ENCODE measurements around the gene CD274. TPM values are rescaled to one million over a fixed set of nuclear protein-coding genes. Genes with fewer than 3 reads are reported as not detected.
A peak's percentile ranks its signal among the peaks of the same experiment; 100 is the strongest.
"Not testable (repeated sequence)": the region's sequence is repeated elsewhere in the genome, so short reads cannot be mapped to it uniquely, and the experiment has no call there.

CD274 gene
- total RNA-seq, 1 donor from 2014 or later, result 61.7 TPM

DNA sequence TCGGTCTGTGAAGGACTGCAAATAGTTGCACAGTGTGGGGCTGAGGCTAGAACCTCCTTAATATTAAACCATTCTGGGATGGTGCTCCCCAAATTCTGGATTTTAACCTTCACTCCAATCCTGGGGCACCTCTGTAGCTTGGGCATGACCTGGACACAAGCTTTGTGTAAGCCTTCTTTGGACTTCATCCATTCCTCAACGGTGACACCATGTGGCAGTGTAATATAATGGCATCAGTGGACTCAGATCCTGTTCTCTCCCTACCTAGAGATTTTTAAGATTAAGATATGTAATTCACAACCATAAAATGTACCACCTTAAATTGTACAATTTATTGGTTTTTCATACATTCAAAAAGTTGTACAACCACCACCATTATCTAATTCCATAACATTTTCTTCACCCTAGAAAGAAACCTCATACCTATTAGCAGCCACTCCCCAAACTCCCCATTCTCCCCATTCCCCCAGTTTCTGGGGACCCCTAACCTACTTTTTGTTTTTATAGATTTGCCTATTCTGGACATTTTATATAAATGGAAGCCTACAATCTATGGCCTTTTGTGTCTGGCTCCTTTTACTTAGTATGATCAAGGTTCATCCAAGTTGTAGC is 7.8 kb upstream of the CD274 start:
- DNase-seq (ENCODE audit: low spot score), result no peak
- H3K9me3 Mint-ChIP-seq, result peaks cover 3% of the 10 kb centered on the region
- peaks cover 9% of the 10 kb centered on the region for H3K36me3 Mint-ChIP-seq (ENCODE audit: low read depth)
- no peak overlapping the region for H3K4me3 Mint-ChIP-seq
- H3K27me3 Mint-ChIP-seq (ENCODE audit: insufficient read depth), result no peaks in the 10 kb centered on the region
- intact Hi-C loops (cut with micrococcal nuclease), result loop anchor here (1.0 to 10.0 kb wide), 2 partner anchors 148 to 342 kb away; no protein-coding TSS in a partner anchor
- peaks cover 72% of the 10 kb centered on the region for H3K4me1 Mint-ChIP-seq (ENCODE audit: low read depth)
- H3K27ac Mint-ChIP-seq, result no peak overlapping the region

- Mint-ChIP-seq H3K27me3 (ENCODE audit: insufficient read depth) (no peaks in the 10 kb centered on the region), H3K27ac (no peak overlapping the region), H3K9me3 (peaks cover 3% of the 10 kb centered on the region), H3K36me3 (ENCODE audit: low read depth) (peaks cover 3% of the 10 kb centered on the region), H3K4me3 (no peak overlapping the region), H3K4me1 (ENCODE audit: low read depth) (peaks cover 74% of the 10 kb centered on the region)
- intact Hi-C loops (cut with micrococcal nuclease), result loop anchor here (10.0 kb wide), 1 partner anchor 341 kb away; no protein-coding TSS in a partner anchor
- no peak for DNase-seq (ENCODE audit: low spot score)
These were observed 6.5 kb upstream of the CD274 start for GRCh38 chr9:5443850-5444249.

DNA sequence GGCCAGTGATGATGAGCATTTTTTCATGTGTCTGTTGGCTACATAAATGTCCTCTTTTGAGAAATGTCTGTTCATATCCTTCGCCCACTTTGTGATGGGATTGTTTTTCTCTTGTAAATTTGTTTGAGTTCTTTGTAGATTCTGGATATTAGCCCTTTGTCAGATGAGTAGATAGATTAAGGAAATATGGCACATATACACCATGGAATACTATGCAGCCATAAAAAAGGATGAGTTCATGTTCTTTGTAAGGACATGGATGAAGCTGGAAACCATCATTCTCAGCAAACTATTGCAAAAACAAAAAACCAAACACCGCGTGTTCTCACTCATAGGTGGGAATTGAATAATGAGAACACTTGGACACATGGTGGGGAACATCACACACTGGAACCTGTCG is 5.2 kb upstream of the CD274 start:
- not testable (repeated sequence) for H3K36me3 Mint-ChIP-seq (ENCODE audit: low read depth); H3K27me3 Mint-ChIP-seq (ENCODE audit: insufficient read depth); H3K4me3 Mint-ChIP-seq; H3K9me3 Mint-ChIP-seq; DNase-seq (ENCODE audit: low spot score)
- intact Hi-C loops (cut with micrococcal nuclease), result loop anchor here (10.0 kb wide), 1 partner anchor 340 kb away; no protein-coding TSS in a partner anchor
- Mint-ChIP-seq H3K4me1 (ENCODE audit: low read depth) (peaks cover 73% of the 10 kb centered on the region), H3K27ac (peak overlapping the region; percentile 32)

DNA sequence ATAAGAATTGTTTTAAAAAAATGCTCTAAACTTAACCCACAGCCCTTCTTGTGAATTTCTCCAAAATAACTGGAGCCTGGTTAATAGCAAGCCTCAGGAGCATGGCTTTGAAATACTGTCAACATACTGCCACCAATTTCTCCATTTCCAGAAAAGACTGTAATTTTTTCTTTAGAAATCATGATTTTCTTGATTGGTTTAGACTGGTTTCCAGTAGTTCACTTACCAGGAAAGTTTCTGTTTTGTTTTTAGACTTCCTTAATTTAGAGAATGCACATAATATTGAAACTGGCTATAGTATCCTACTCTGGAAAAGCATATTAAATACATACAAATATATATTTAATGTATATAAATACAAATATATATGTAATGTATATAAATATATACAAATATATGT is 4.5 kb upstream of the CD274 start:
- Mint-ChIP-seq H3K4me1 (ENCODE audit: low read depth) (peaks cover 68% of the 10 kb centered on the region), H3K27ac (no peak overlapping the region), H3K36me3 (ENCODE audit: low read depth) (peaks cover 2% of the 10 kb centered on the region), H3K4me3 (no peak overlapping the region), H3K9me3 (peaks cover 3% of the 10 kb centered on the region), H3K27me3 (ENCODE audit: insufficient read depth) (no peaks in the 10 kb centered on the region)
- intact Hi-C loops (cut with micrococcal nuclease), result loop anchor here (1.0 to 10.0 kb wide), 2 partner anchors 9 to 339 kb away; partner anchors contain the start of gene PLGRKT
- no peak for DNase-seq (ENCODE audit: low spot score)

- intact Hi-C loops (cut with micrococcal nuclease), result loop anchor here (1.0 to 10.0 kb wide), 3 partner anchors 9 to 338 kb away; partner anchors contain the start of gene PLGRKT
- peaks cover 7% of the 10 kb centered on the region for H3K36me3 Mint-ChIP-seq (ENCODE audit: low read depth)
- no peaks in the 10 kb centered on the region for H3K27me3 Mint-ChIP-seq (ENCODE audit: insufficient read depth)
- H3K4me1 Mint-ChIP-seq (ENCODE audit: low read depth), result peaks cover 67% of the 10 kb centered on the region
- H3K9me3 Mint-ChIP-seq, result peaks cover 3% of the 10 kb centered on the region
- H3K4me3 Mint-ChIP-seq, result peak overlapping the region; percentile 34
- no peak for DNase-seq (ENCODE audit: low spot score)
- H3K27ac Mint-ChIP-seq, result peak overlapping the region; percentile 85
These were observed 3.7 kb upstream of the CD274 start for GRCh38 chr9:5446451-5447236.

DNA sequence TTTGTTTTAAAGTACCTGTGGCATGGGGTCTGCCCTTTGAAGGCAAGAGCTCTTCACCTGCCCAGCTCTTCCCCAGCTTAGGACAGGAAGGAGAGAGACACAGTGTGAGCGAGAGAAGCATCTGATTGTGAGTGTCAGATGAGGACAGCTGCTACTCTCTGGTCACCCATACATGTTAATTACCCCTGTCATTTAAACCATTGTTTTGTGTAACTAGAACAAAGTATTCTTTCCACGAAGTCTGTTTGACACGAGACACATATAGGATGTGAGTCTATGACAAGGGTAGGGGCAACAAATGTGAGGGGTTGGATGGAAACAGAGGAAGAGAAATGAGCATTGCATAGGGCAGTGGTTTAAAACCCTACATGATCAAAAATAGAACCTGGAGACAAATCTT is 3.0 kb upstream of the CD274 start:
- Mint-ChIP-seq H3K36me3 (ENCODE audit: low read depth) (peaks cover 11% of the 10 kb centered on the region), H3K27ac (peak overlapping the region; percentile 85), H3K9me3 (peaks cover 3% of the 10 kb centered on the region), H3K4me1 (ENCODE audit: low read depth) (peaks cover 71% of the 10 kb centered on the region), H3K27me3 (ENCODE audit: insufficient read depth) (no peaks in the 10 kb centered on the region), H3K4me3 (peak overlapping the region; percentile 34)
- no peak for DNase-seq (ENCODE audit: low spot score)
- intact Hi-C loops (cut with micrococcal nuclease), result loop anchor here (1.0 to 10.0 kb wide), 2 partner anchors 131 to 337 kb away; no protein-coding TSS in a partner anchor

DNA sequence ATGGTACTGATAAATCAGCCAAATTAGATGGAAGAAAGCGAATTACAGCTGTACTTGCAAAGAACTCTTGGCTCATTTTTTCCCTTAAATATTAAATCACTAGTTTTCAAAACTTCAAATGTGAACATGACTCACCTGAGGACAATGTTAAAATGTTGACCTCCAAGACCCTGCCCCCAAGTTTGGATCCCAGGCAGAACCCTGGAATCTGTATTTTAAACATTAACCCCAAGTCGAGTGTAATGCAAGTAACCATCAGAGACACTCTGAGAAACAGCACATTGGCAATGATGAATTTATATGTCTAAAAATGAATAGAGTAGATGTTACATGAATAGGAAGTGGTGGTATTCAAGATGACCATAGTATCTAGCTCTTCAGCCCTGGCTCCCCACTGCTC is 2.3 kb upstream of the CD274 start:
- Mint-ChIP-seq H3K4me1 (ENCODE audit: low read depth) (peaks cover 70% of the 10 kb centered on the region), H3K27ac (peak overlapping the region; percentile 50), H3K4me3 (peak overlapping the region; percentile 41), H3K27me3 (ENCODE audit: insufficient read depth) (no peaks in the 10 kb centered on the region), H3K9me3 (peaks cover 3% of the 10 kb centered on the region), H3K36me3 (ENCODE audit: low read depth) (peaks cover 15% of the 10 kb centered on the region)
- DNase-seq (ENCODE audit: low spot score), result no peak
- intact Hi-C loops (cut with micrococcal nuclease), result loop anchor here (10.0 kb wide), 1 partner anchor 337 kb away; no protein-coding TSS in a partner anchor

GRCh38 chr9:5448461-5449435 is 1.6 kb upstream of the CD274 start:
- Mint-ChIP-seq H3K27me3 (ENCODE audit: insufficient read depth) (no peaks in the 10 kb centered on the region), H3K36me3 (ENCODE audit: low read depth) (peaks cover 16% of the 10 kb centered on the region), H3K4me3 (peak overlapping the region; percentile 96), H3K4me1 (ENCODE audit: low read depth) (peaks cover 77% of the 10 kb centered on the region), H3K27ac (peak overlapping the region; percentile 90), H3K9me3 (peaks cover 3% of the 10 kb centered on the region)
- intact Hi-C loops (cut with micrococcal nuclease), result loop anchor here (10.0 kb wide), 1 partner anchor 336 kb away; no protein-coding TSS in a partner anchor
- DNase-seq (ENCODE audit: low spot score), result no peak

- peaks cover 83% of the 10 kb centered on the region for H3K4me1 Mint-ChIP-seq (ENCODE audit: low read depth)
- no peaks in the 10 kb centered on the region for H3K27me3 Mint-ChIP-seq (ENCODE audit: insufficient read depth)
- peaks cover 19% of the 10 kb centered on the region for H3K36me3 Mint-ChIP-seq (ENCODE audit: low read depth)
- no peak for DNase-seq (ENCODE audit: low spot score)
- peaks cover 3% of the 10 kb centered on the region for H3K9me3 Mint-ChIP-seq
- intact Hi-C loops (cut with micrococcal nuclease), result loop anchor here (1.0 to 10.0 kb wide), 12 partner anchors 10 to 1922 kb away; partner anchors contain the start of genes JAK2, PDCD1LG2, PLGRKT and RCL1
- peak overlapping the region; percentile 90 for H3K27ac Mint-ChIP-seq
- peak overlapping the region; percentile 96 for H3K4me3 Mint-ChIP-seq
These were observed 602 bp upstream of the CD274 start for GRCh38 chr9:5449521-5450358.

GRCh38 chr9:5452286-5452609 is 1.9 kb downstream of the CD274 start:
- peak overlapping the region; percentile 96 for H3K4me3 Mint-ChIP-seq
- intact Hi-C loops (cut with micrococcal nuclease), result loop anchor here (5.0 to 10.0 kb wide), 5 partner anchors 313 to 1925 kb away; partner anchors contain the start of genes JAK2, RCL1 and RFX3
- peaks cover 76% of the 10 kb centered on the region for H3K4me1 Mint-ChIP-seq (ENCODE audit: low read depth)
- no peak for DNase-seq (ENCODE audit: low spot score)
- H3K27me3 Mint-ChIP-seq (ENCODE audit: insufficient read depth), result no peaks in the 10 kb centered on the region
- H3K36me3 Mint-ChIP-seq (ENCODE audit: low read depth), result peaks cover 31% of the 10 kb centered on the region
- H3K27ac Mint-ChIP-seq, result peak overlapping the region; percentile 76
- H3K9me3 Mint-ChIP-seq, result no peaks in the 10 kb centered on the region

- Mint-ChIP-seq H3K27ac (peak overlapping the region; percentile 87), H3K9me3 (no peaks in the 10 kb centered on the region), H3K4me1 (ENCODE audit: low read depth) (peaks cover 76% of the 10 kb centered on the region), H3K36me3 (ENCODE audit: low read depth) (peaks cover 39% of the 10 kb centered on the region), H3K4me3 (peak overlapping the region; percentile 85), H3K27me3 (ENCODE audit: insufficient read depth) (no peaks in the 10 kb centered on the region)
- no peak for DNase-seq (ENCODE audit: low spot score)
- intact Hi-C loops (cut with micrococcal nuclease), result loop anchor here (5.0 to 10.0 kb wide), 5 partner anchors 312 to 1926 kb away; partner anchors contain the start of genes JAK2, RCL1 and RFX3
These were observed 2.7 kb downstream of the CD274 start for GRCh38 chr9:5453004-5453403.

Data from activated T-helper 1 cell treated with anti-CD3 and anti-CD28 coated beads, Interleukin-12 subunit alpha, Interleukin-12 subunit beta, Interleukin-2, Interleukin-4 antibody, amounts not matched to agents 30 ng/mL and 10 ng/mL and 1 ng/mL, durations not matched to agents 14 hours and 24 hours and 36 hours (primary cell).